ENCODE data around the gene TOX4. TPM values are rescaled to one million over a fixed set of nuclear protein-coding genes. Genes with fewer than 3 reads are reported as not detected.
"Not testable (repeated sequence)": the region's sequence is repeated elsewhere in the genome, so short reads cannot be mapped to it uniquely, and the experiment has no call there.

Gene TOX4
- total RNA-seq, 1 experiment from 2014 or later: 14.4 TPM

GRCh38 chr14:21534576-21534975, 57.6 kb downstream of the TOX4 start:
- no peak for DNase-seq (ENCODE audit: low read depth)

- DNase-seq (ENCODE audit: low read depth): no peak
Observed at GRCh38 chr14:21535545-21536417, 58.8 kb downstream of the TOX4 start.

GRCh38 chr14:21536418-21537089, 59.6 kb downstream of the TOX4 start:
- DNase-seq (ENCODE audit: low read depth): no peak

GRCh38 chr14:21537090-21537424, 60.1 kb downstream of the TOX4 start:
- no peak for DNase-seq (ENCODE audit: low read depth)

- no peak for DNase-seq (ENCODE audit: low read depth)
Observed at GRCh38 chr14:21539189-21539940, 62.4 kb downstream of the TOX4 start.

- no peak for DNase-seq (ENCODE audit: low read depth)
Observed at GRCh38 chr14:21541413-21542074, 64.5 kb downstream of the TOX4 start.

- no peak for DNase-seq (ENCODE audit: low read depth)
Observed at GRCh38 chr14:21543521-21543960, 66.5 kb downstream of the TOX4 start.

- no peak for DNase-seq (ENCODE audit: low read depth)
Observed at GRCh38 chr14:21543963-21544362, 67.0 kb downstream of the TOX4 start.

- not testable (repeated sequence) for DNase-seq (ENCODE audit: low read depth)
Observed at GRCh38 chr14:21544588-21544987, 67.6 kb downstream of the TOX4 start.

Other genes with a start within 250 kb of the TOX4 start
- 559 and 723 TPM in 2 replicates for gene HNRNPC, start 207.8 kb upstream of the TOX4 start, total RNA-seq (2014; rRNA removed; shearing (Covaris generic))
- gene RPGRIP1, start 197.1 kb upstream of the TOX4 start, total RNA-seq (2014; rRNA removed; shearing (Covaris generic)): 0.12 TPM in 1 of 2 replicates, not detected in the other
- 68.8 and 69.0 TPM in 2 replicates for gene SUPT16H, start 93.2 kb upstream of the TOX4 start, total RNA-seq (2014; rRNA removed; shearing (Covaris generic))
- gene CHD8, start 21.1 kb upstream of the TOX4 start, total RNA-seq (2014; rRNA removed; shearing (Covaris generic)): 28.6 and 30.4 TPM in 2 replicates
- 12.6 and 16.9 TPM in 2 replicates for gene RAB2B, start 236 bp upstream of the TOX4 start, total RNA-seq (2014; rRNA removed; shearing (Covaris generic))
- 48.9 and 52.1 TPM in 2 replicates for gene METTL3, start 34.1 kb downstream of the TOX4 start, total RNA-seq (2014; rRNA removed; shearing (Covaris generic))
- gene SALL2, start 49.2 kb downstream of the TOX4 start, total RNA-seq (2014; rRNA removed; shearing (Covaris generic)): 0.48 and 1.1 TPM in 2 replicates
- not detected in 2 replicates for gene OR10G3, start 102.9 kb downstream of the TOX4 start, total RNA-seq (2014; rRNA removed; shearing (Covaris generic))
- gene OR10G2, start 157.7 kb downstream of the TOX4 start, total RNA-seq (2014; rRNA removed; shearing (Covaris generic)): not detected in 2 replicates
- gene OR4E2, start 176.6 kb downstream of the TOX4 start, total RNA-seq (2014; rRNA removed; shearing (Covaris generic)): not detected in 2 replicates
- not detected in 2 replicates for gene OR4E1, start 196.6 kb downstream of the TOX4 start, total RNA-seq (2014; rRNA removed; shearing (Covaris generic))